Raji (cell line): Measurements from ENCODE around the gene STARD10.

ENCODE experiments used
- POLR2A ChIP-seq: IDR thresholded peaks from 2 replicates; pipeline ENCODE4 v1.6.1; 2011; ENCODE audit warnings: low read depth, low read length, control low read depth; ENCODE audit not compliant: insufficient read depth

STARD10 gene

GRCh38 chr11:72752088-72752914 is 41.5 kb downstream of the STARD10 start, which contains the start of gene ARAP1:
Gene ARAP1 (minus strand): TSS chr11:72752408. CDS start chr11:72727128, 25,280 bp downstream.
- TF ChIP-seq POLR2A: peak; percentile 67

GRCh38 chr11:72751116-72752087 is 42.4 kb downstream of the STARD10 start:
- TF ChIP-seq POLR2A: no peak

- TF ChIP-seq POLR2A: no peak
Measured at GRCh38 chr11:72750556-72751115, 43.2 kb downstream of the STARD10 start.

GRCh38 chr11:72750086-72750485 is 43.8 kb downstream of the STARD10 start:
- no peak for TF ChIP-seq POLR2A

GRCh38 chr11:72747289-72747855 is 46.5 kb downstream of the STARD10 start:
- TF ChIP-seq POLR2A: no peak

- TF ChIP-seq POLR2A: no peak
Measured at GRCh38 chr11:72746821-72747220, 47.0 kb downstream of the STARD10 start.

- TF ChIP-seq POLR2A: no peak
Measured at GRCh38 chr11:72745925-72746550, 47.8 kb downstream of the STARD10 start.

- no peak for TF ChIP-seq POLR2A
Measured at GRCh38 chr11:72745511-72745910, 48.3 kb downstream of the STARD10 start.

- no peak for TF ChIP-seq POLR2A
Measured at GRCh38 chr11:72744474-72744873, 49.4 kb downstream of the STARD10 start.

GRCh38 chr11:72743321-72744221 is 50.3 kb downstream of the STARD10 start:
- peak; percentile 36; the same call in 1 of the 2 replicates for TF ChIP-seq POLR2A

- no peak for TF ChIP-seq POLR2A
Measured at GRCh38 chr11:72742513-72743320, 51.1 kb downstream of the STARD10 start.

- no peak for TF ChIP-seq POLR2A
Measured at GRCh38 chr11:72741849-72742512, 51.9 kb downstream of the STARD10 start.
